HepG2 (cell line): ENCODE results near the gene HYPK. TPM values are rescaled to one million over a fixed set of nuclear protein-coding genes. Genes with fewer than 3 reads are reported as not detected.

Experiments
- AKAP8 ChIP-seq: sonication (generic); formaldehyde crosslinking; IDR thresholded peaks from 2 replicates; pipeline ENCODE4 v1.5.1; 2020; ENCODE audit warnings: mild to moderate bottlenecking, missing genetic modification reagents
- CEBPG ChIP-seq: IDR thresholded peaks from 2 replicates; pipeline ENCODE4 v1.6.1; 2016
- CREM ChIP-seq, 2 experiments: sonication (generic) in 1 of 2; formaldehyde crosslinking in 1 of 2; IDR thresholded peaks; 2 replicates each; pipeline versions ENCODE4 v1.4.0 to v1.6.1; 2016 to 2020; ENCODE audit warnings: antibody characterized with exemption in 1 of 2, mild to moderate bottlenecking in 1 of 2, missing genetic modification reagents in 1 of 2
- DMAP1 ChIP-seq: IDR thresholded peaks from 2 replicates; pipeline ENCODE4 v1.6.1; 2016
- ELF1 ChIP-seq: sonication (generic); formaldehyde crosslinking; IDR thresholded peaks from 2 replicates; pipeline ENCODE4 v1.4.0; 2020; ENCODE audit warnings: missing genetic modification reagents
- MIER3 ChIP-seq: IDR thresholded peaks from 2 replicates; pipeline ENCODE4 v1.6.1; 2016; ENCODE audit warnings: missing compliant biosample characterization, borderline replicate concordance
- MXI1 ChIP-seq: IDR thresholded peaks from 3 replicates; pipeline ENCODE4 v1.6.1; 2012; ENCODE audit warnings: low read depth, low read length, inconsistent platforms, borderline replicate concordance
- NR2F6 ChIP-seq, 2 experiments: IDR thresholded peaks; 2 replicates each; pipeline ENCODE4 v1.6.1; 2016; ENCODE audit warnings: antibody characterized with exemption in 1 of 2, mild to moderate bottlenecking in 1 of 2
- POLR2A ChIP-seq, 2 experiments: IDR thresholded peaks; 2 replicates each; pipeline ENCODE4 v1.6.1; 2011; ENCODE audit warnings: low read depth in 2 of 2, low read length in 2 of 2, mild to moderate bottlenecking in 1 of 2, moderate library complexity in 1 of 2; ENCODE audit not compliant: insufficient read depth in 1 of 2
- PTBP1 ChIP-seq: fragments of 200-400 bp; formaldehyde crosslinking; IDR thresholded peaks from 2 replicates; pipeline ENCODE4 v1.6.1; 2018; ENCODE audit warnings: low read length, low read depth; ENCODE audit not compliant: poor library complexity, severe bottlenecking
- REPIN1 ChIP-seq: sonication (generic); formaldehyde crosslinking; IDR thresholded peaks from 2 replicates; pipeline ENCODE4 v1.8.0; 2022; ENCODE audit warnings: missing genetic modification reagents, low read depth, mild to moderate bottlenecking, borderline replicate concordance
- SIX1 ChIP-seq: sonication (generic); formaldehyde crosslinking; IDR thresholded peaks from 2 replicates; pipeline ENCODE4 v1.4.0; 2020; ENCODE audit warnings: missing genetic modification reagents, borderline replicate concordance
- SIX4 ChIP-seq: sonication (generic); formaldehyde crosslinking; IDR thresholded peaks from 2 replicates; pipeline ENCODE4 v1.4.0; 2020; ENCODE audit warnings: missing genetic modification reagents
- SRY ChIP-seq: sonication (generic); formaldehyde crosslinking; IDR thresholded peaks from 2 replicates; pipeline ENCODE4 v1.8.0; 2022; ENCODE audit warnings: mild to moderate bottlenecking, missing genetic modification reagents
- STAT5B ChIP-seq: sonication (generic); formaldehyde crosslinking; IDR thresholded peaks from 2 replicates; pipeline ENCODE4 v1.4.0; 2020; ENCODE audit warnings: missing genetic modification reagents
- TBX2 ChIP-seq: sonication (generic); formaldehyde crosslinking; IDR thresholded peaks from 2 replicates; pipeline ENCODE4 v1.5.0; 2020; ENCODE audit warnings: missing genetic modification reagents, mild to moderate bottlenecking, borderline replicate concordance
- ZC3H13 ChIP-seq: sonication (generic); formaldehyde crosslinking; IDR thresholded peaks from 2 replicates; pipeline ENCODE4 v1.8.1; 2023; ENCODE audit warnings: mild to moderate bottlenecking, missing genetic modification reagents, moderate library complexity
- ZMAT3 ChIP-seq: sonication (generic); formaldehyde crosslinking; conservative IDR thresholded peaks from 2 replicates; pipeline ENCODE4 v1.7.0; 2021; ENCODE audit warnings: missing genetic modification reagents
- ZNF230 ChIP-seq: sonication (generic); formaldehyde crosslinking; IDR thresholded peaks from 2 replicates; pipeline ENCODE4 v1.4.0; 2020; ENCODE audit warnings: mild to moderate bottlenecking, missing genetic modification reagents
- ZNF484 ChIP-seq: sonication (generic); formaldehyde crosslinking; IDR thresholded peaks from 2 replicates; pipeline ENCODE4 v1.5.1; 2020; ENCODE audit warnings: mild to moderate bottlenecking, low read depth, missing genetic modification reagents, borderline replicate concordance
- ZNF577 ChIP-seq: sonication (generic); formaldehyde crosslinking; IDR thresholded peaks from 2 replicates; pipeline ENCODE4 v1.4.0; 2020; ENCODE audit warnings: mild to moderate bottlenecking, low read depth, missing genetic modification reagents, borderline replicate concordance
- ZNF724P ChIP-seq: sonication (generic); formaldehyde crosslinking; IDR thresholded peaks from 2 replicates; pipeline ENCODE4 v1.8.0; 2022; ENCODE audit warnings: missing genetic modification reagents, borderline replicate concordance
- ZNF746 ChIP-seq: sonication (generic); formaldehyde crosslinking; IDR thresholded peaks from 2 replicates; pipeline ENCODE4 v1.8.0; 2022; ENCODE audit warnings: mild to moderate bottlenecking, missing genetic modification reagents
- polyA plus RNA-seq, 8 experiments: library from polyadenylated mRNA; depleted of rRNA in 3 of 8; stranded (reverse) in 7 of 8; unstranded in 1 of 8; fragments of >200 nt; fragmentation: Illumina TruSeq in 4 of 8; extraction: Trizol in 4 of 8; gene quantifications; 2 replicates each; pipeline versions ENCODE4 v1.2.1 to v1.2.3, GENCODE V29; 2011 to 2016; ENCODE audit warnings: low read depth in 4 of 8, missing spikeins in 1 of 8, mixed read lengths in 1 of 8; ENCODE audit not compliant: insufficient read depth in 1 of 8
- total RNA-seq, 5 experiments: library from RNA; depleted of rRNA; stranded (reverse); fragments of >200 nt; fragmentation: Illumina TruSeq; extraction: Trizol; gene quantifications; 2 replicates each; pipeline ENCODE4 v1.2.3, GENCODE V29; 2016; ENCODE audit warnings: low read depth in 1 of 5
- TF ChIP-seq, protein P1 (sequence below): sonication (generic); formaldehyde crosslinking; IDR thresholded peaks from 2 replicates; pipeline ENCODE4; 2020; ENCODE audit warnings: missing genetic modification reagents, mild to moderate bottlenecking, borderline replicate concordance
- TF ChIP-seq, protein P2 (sequence below): sonication (generic); formaldehyde crosslinking; IDR thresholded peaks from 2 replicates; pipeline ENCODE4 v1.5.0; 2020; ENCODE audit warnings: missing genetic modification reagents, mild to moderate bottlenecking, borderline replicate concordance

Gene HYPK
- total and polyA plus RNA-seq, 2 of the 13 experiments (the other 11 are each of a cell fraction or from before 2014, with no cell fraction given) = 13.5 to 16.5 TPM

DNA sequence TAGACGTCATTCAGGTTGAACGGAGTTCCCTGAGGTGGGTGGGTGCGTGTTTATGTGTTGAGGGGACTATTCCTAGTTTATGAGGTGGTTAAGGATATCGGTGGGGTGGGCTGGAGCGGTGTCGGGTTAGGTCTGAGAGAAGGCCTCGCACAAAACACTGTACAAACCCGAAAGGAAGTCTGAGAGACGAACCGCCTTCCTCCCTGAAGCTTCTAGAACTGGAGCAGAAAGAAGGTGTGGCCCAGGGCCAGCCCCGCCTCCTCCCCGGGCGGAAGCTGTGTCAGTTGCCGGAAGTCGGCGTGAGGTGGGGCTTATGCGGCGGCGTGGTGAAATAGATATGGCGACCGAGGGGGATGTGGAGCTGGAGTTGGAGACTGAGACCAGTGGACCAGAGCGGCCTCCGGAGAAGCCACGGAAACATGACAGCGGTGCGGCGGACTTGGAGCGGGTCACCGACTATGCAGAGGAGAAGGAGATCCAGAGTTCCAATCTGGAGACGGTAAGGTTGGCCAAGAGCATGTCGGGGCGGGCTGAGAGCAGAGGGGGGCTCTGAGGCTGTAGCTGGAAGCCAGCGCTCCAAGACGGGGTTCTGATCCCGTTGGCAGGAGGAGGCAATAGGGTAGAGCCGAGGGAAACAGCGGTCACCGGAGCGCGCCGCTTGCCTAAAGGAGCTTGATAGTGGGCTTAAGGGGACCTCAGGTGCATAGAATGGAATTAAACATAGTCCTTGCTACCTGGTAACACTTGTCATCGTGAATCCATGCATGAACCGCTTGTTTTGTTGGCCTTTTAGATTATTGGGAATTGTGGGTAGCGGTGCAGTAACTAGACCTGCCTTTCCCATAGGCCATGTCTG is at the start of gene HYPK (continued):
- TF ChIP-seq, protein P1, sequence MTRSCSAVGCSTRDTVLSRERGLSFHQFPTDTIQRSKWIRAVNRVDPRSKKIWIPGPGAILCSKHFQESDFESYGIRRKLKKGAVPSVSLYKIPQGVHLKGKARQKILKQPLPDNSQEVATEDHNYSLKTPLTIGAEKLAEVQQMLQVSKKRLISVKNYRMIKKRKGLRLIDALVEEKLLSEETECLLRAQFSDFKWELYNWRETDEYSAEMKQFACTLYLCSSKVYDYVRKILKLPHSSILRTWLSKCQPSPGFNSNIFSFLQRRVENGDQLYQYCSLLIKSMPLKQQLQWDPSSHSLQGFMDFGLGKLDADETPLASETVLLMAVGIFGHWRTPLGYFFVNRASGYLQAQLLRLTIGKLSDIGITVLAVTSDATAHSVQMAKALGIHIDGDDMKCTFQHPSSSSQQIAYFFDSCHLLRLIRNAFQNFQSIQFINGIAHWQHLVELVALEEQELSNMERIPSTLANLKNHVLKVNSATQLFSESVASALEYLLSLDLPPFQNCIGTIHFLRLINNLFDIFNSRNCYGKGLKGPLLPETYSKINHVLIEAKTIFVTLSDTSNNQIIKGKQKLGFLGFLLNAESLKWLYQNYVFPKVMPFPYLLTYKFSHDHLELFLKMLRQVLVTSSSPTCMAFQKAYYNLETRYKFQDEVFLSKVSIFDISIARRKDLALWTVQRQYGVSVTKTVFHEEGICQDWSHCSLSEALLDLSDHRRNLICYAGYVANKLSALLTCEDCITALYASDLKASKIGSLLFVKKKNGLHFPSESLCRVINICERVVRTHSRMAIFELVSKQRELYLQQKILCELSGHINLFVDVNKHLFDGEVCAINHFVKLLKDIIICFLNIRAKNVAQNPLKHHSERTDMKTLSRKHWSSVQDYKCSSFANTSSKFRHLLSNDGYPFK (CRISPR knock-in tag) = peak; percentile 84
- TF ChIP-seq SIX4 (CRISPR knock-in tag) (0 out of 2 replicates have a peak, but pooled peaks have one; percentile 13), ZMAT3 (CRISPR knock-in tag) (0 out of 2 replicates have a peak, but pooled peaks have one; percentile 57), ZC3H13 (peak; percentile 82; the same call in 1 of the 2 replicates), REPIN1 (CRISPR knock-in tag) (0 out of 2 replicates have a peak, but pooled peaks have one; percentile 27), ZNF746 (CRISPR knock-in tag) (0 out of 2 replicates have a peak, but pooled peaks have one; percentile 16), MIER3 (peak; percentile 22; the same call in 1 of the 2 replicates), ELF1 (peak; percentile 91), ZNF230 (peak; percentile 41; the same call in 1 of the 2 replicates), POLR2A (IDR thresholded peaks at IDR 0.05; ENCODE audit: insufficient read depth in 1 of 2, low read depth in 2 of 2, low read length in 2 of 2) (peak; percentile 73 to 86), CEBPG (CRISPR knock-in tag) (peak; percentile 21; the same call in 1 of the 2 replicates), STAT5B (0 out of 2 replicates have a peak, but pooled peaks have one; percentile 21), NR2F6 (IDR thresholded peaks at IDR 0.05) (no peak), NR2F6 (CRISPR knock-in tag; IDR thresholded peaks at IDR 0.05) (0 out of 2 replicates have a peak, but pooled peaks have one; percentile 8), PTBP1 (no peak), ZNF484 (CRISPR knock-in tag) (no peak), AKAP8 (CRISPR knock-in tag) (peak; percentile 73), CREM (IDR thresholded peaks at IDR 0.05) (peak; percentile 62; the same call in 1 of the 2 replicates), CREM (CRISPR knock-in tag; IDR thresholded peaks at IDR 0.05) (no peak), ZNF577 (CRISPR knock-in tag) (no peak), SIX1 (CRISPR knock-in tag) (peak; percentile 45; the same call in 1 of the 2 replicates), DMAP1 (CRISPR knock-in tag) (peak; percentile 83), MXI1 (peak; percentile 91; the same call in 1 of the 3 replicates), TBX2 (CRISPR knock-in tag) (0 out of 2 replicates have a peak, but pooled peaks have one; percentile 54), ZNF724P (CRISPR knock-in tag) (peak; percentile 69; the same call in 1 of the 2 replicates), SRY (CRISPR knock-in tag) (peak; percentile 67; the same call in 1 of the 2 replicates)
- TF ChIP-seq, protein P2, sequence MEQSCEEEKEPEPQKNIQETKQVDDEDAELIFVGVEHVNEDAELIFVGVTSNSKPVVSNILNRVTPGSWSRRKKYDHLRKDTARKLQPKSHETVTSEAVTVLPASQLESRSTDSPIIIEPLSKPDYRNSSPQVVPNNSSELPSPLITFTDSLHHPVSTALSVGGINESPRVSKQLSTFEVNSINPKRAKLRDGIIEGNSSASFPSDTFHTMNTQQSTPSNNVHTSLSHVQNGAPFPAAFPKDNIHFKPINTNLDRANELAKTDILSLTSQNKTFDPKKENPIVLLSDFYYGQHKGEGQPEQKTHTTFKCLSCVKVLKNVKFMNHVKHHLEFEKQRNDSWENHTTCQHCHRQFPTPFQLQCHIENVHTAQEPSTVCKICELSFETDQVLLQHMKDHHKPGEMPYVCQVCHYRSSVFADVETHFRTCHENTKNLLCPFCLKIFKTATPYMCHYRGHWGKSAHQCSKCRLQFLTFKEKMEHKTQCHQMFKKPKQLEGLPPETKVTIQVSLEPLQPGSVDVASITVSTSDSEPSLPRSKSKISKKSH (CRISPR knock-in tag) = peak; percentile 88
